T-cell (primary cell): ENCODE results near the gene TRPM1. TPM values are rescaled to one million over a fixed set of nuclear protein-coding genes. Genes with fewer than 3 reads are reported as not detected.

ENCODE experiments used
- ATAC-seq, 4 experiments: fragments of 200-7000 bp in 3 of 4; fragments of 150-1000 bp in 1 of 4; cut with Tn5 transposase; replicated peaks in 1 of 4; 1 replicate in 3 of 4; 2 replicates in 1 of 4; pipeline ENCODE4 v1.10.0; 2021; ENCODE audit warnings: moderate library complexity in 3 of 4, mild to moderate bottlenecking in 2 of 4, moderate number of reproducible peaks in 1 of 4
- CTCF ChIA-PET, 2 donors: fragments of 300-600 bp; sonication (Branson Sonifier 250); formaldehyde crosslinking; loops; one replicate each; lab custom pipeline; 2022; ENCODE audit warnings: antibody characterized with exemption in 2 of 2; lab: Charles Lee
- POLR2A ChIA-PET, 2 donors: fragments of 300-600 bp; sonication (Branson Sonifier 250); formaldehyde crosslinking; loops; one replicate each; lab custom pipeline; 2022; ENCODE audit warnings: antibody characterized with exemption in 2 of 2; lab: Charles Lee
- DNase-seq, 35 experiments: peaks; one replicate each; pipeline versions ENCODE4 v3.0.0 to v3.0.0-alpha.2; 2013 to 2023
- H3K27ac ChIP-seq: one replicate; pipeline ENCODE4 v1.5.1; 2013; ENCODE audit warnings: low read length
- H3K27me3 ChIP-seq, 2 experiments: replicated peaks in 1 of 2; 1 replicate in 1 of 2; 2 replicates in 1 of 2; pipeline versions ENCODE4 v1.6.1 to v1.7.0; 2013; ENCODE audit warnings: low read length in 1 of 2, mixed read lengths in 1 of 2; ENCODE audit not compliant: control insufficient read depth in 2 of 2, insufficient read depth in 2 of 2; ENCODE audit errors: extremely low read depth in 1 of 2
- H3K36me3 ChIP-seq, 2 donors: 1 replicate in 1 of 2; 2 replicates in 1 of 2; pipeline versions ENCODE4 v1.6.1 to v1.7.0; 2013; ENCODE audit warnings: low read length in 1 of 2; ENCODE audit not compliant: control insufficient read depth in 2 of 2, insufficient read depth in 1 of 2; ENCODE audit errors: extremely low read depth in 1 of 2
- H3K4me1 ChIP-seq, 2 experiments: 1 replicate in 1 of 2; 2 replicates in 1 of 2; pipeline versions ENCODE4 v1.6.1 to v1.7.0; 2013; ENCODE audit warnings: low read length in 2 of 2, mixed read lengths in 1 of 2; ENCODE audit not compliant: insufficient read depth in 2 of 2, control insufficient read depth in 1 of 2; ENCODE audit errors: extremely low read depth in 1 of 2
- H3K4me3 ChIP-seq, 2 donors: 1 replicate in 1 of 2; 2 replicates in 1 of 2; pipeline versions ENCODE4 v1.5.1 to v1.7.0; 2013; ENCODE audit warnings: mild to moderate bottlenecking in 2 of 2, low read length in 1 of 2, moderate library complexity in 1 of 2; ENCODE audit not compliant: control insufficient read depth in 1 of 2; ENCODE audit errors: extremely low read depth in 1 of 2
- H3K9me3 ChIP-seq: 2 replicates; pipeline ENCODE4 v1.7.0; 2013
- H3K27ac Mint-ChIP-seq, 2 donors: one replicate each; pipeline ENCODE4 v1.8.0; 2020 to 2021; ENCODE audit warnings: mild to moderate bottlenecking in 2 of 2, mixed read lengths in 2 of 2
- H3K27me3 Mint-ChIP-seq, 2 donors: one replicate each; pipeline ENCODE4 v1.8.0; 2021 to 2022; ENCODE audit warnings: mixed read lengths in 2 of 2
- H3K36me3 Mint-ChIP-seq: one replicate; pipeline ENCODE4 v1.8.0; 2021; ENCODE audit warnings: mixed read lengths
- H3K4me1 Mint-ChIP-seq, 3 donors: one replicate each; pipeline ENCODE4 v1.8.0; 2020 to 2022; ENCODE audit warnings: mixed read lengths in 3 of 3, mild to moderate bottlenecking in 1 of 3
- H3K4me3 Mint-ChIP-seq, 3 donors: one replicate each; pipeline ENCODE4 v1.8.0; 2020 to 2022; ENCODE audit warnings: mild to moderate bottlenecking in 3 of 3, mixed read lengths in 3 of 3, moderate library complexity in 3 of 3
- H3K9me3 Mint-ChIP-seq, 3 donors: one replicate each; pipeline ENCODE4 v1.8.0; 2020 to 2022; ENCODE audit warnings: mixed read lengths in 3 of 3
- WGBS: methylation state at CpG from one replicate; pipeline ENCODE4 v1.1.5; 2013; ENCODE audit warnings: missing lambda C conversion rate; ENCODE audit not compliant: insufficient coverage; 5-methylcytosine and 5-hydroxymethylcytosine counted together
- total RNA-seq, 35 experiments: library from RNA in 6 of 35; stranded (reverse) in 6 of 35; fragments of 120-200 nt in 1 of 35; gene quantifications; one replicate each; pipeline versions ENCODE4 v1.2.1 to v1.2.4 and lab custom pipeline; 2013 to 2026

The TRPM1 gene
- total RNA-seq, 5 donors from 2014 or later (not counting 1 experiment from before 2014, with no cell fraction given) = not detected

GRCh38 chr15:31074321-31074720, 27.2 kb downstream of the TRPM1 start:
- POLR2A ChIA-PET = no interaction called here
- no peak for ATAC-seq

GRCh38 chr15:31070867-31071266, 30.7 kb downstream of the TRPM1 start:
- 75% methylated on average over 2 of the region's 2 CpGs for WGBS
- DNase-seq (no peak), ATAC-seq (no peak)
- no peaks in the 10 kb centered on the region for H3K4me1 ChIP-seq
- H3K27me3 Mint-ChIP-seq = peaks cover 0 to 9% of the 10 kb centered on the region in 2 donors
- no peaks in the 10 kb centered on the region for H3K4me1 Mint-ChIP-seq
- H3K27ac ChIP-seq = no peak overlapping the region
- no peak overlapping the region for H3K4me3 ChIP-seq
- peaks cover 0 to 6% (median 0%) of the 10 kb centered on the region in 3 donors for H3K9me3 Mint-ChIP-seq
- CTCF ChIA-PET = no interaction called here
- H3K27ac Mint-ChIP-seq = no peak overlapping the region
- H3K9me3 ChIP-seq = no peaks in the 10 kb centered on the region
- H3K36me3 Mint-ChIP-seq = no peaks in the 10 kb centered on the region
- peaks cover 0 to 5% of the 10 kb centered on the region in 2 experiments for H3K27me3 ChIP-seq
- H3K4me3 Mint-ChIP-seq = no peak overlapping the region
- POLR2A ChIA-PET = no interaction called here
- no peaks in the 10 kb centered on the region for H3K36me3 ChIP-seq

More at GRCh38 chr15:31074321-31074720, 27.2 kb downstream of the TRPM1 start:
- Mint-ChIP-seq H3K27ac (no peak overlapping the region), H3K27me3 (peaks cover 8 to 23% of the 10 kb centered on the region in 2 donors), H3K4me3 (no peak overlapping the region), H3K36me3 (no peaks in the 10 kb centered on the region), H3K9me3 (peaks cover 0 to 6% (median 0%) of the 10 kb centered on the region in 3 donors), H3K4me1 (no peaks in the 10 kb centered on the region)
- CTCF ChIA-PET = no interaction called here
- no peaks in the 10 kb centered on the region for H3K4me1 ChIP-seq
- no peak overlapping the region for H3K4me3 ChIP-seq
- no peak overlapping the region for H3K27ac ChIP-seq
- no peak for DNase-seq
- no peaks in the 10 kb centered on the region for H3K36me3 ChIP-seq
- no peaks in the 10 kb centered on the region for H3K9me3 ChIP-seq
- H3K27me3 ChIP-seq = peaks cover 0 to 26% of the 10 kb centered on the region in 2 experiments

- CTCF ChIA-PET = no interaction called here
- ATAC-seq (no peak), DNase-seq (no peak)
- Mint-ChIP-seq H3K27me3 (peaks cover 0 to 3% of the 10 kb centered on the region in 2 donors), H3K4me1 (no peaks in the 10 kb centered on the region), H3K9me3 (no peaks in the 10 kb centered on the region), H3K4me3 (no peak overlapping the region), H3K36me3 (no peaks in the 10 kb centered on the region), H3K27ac (no peak overlapping the region)
- whole genome bisulfite sequencing = 63% methylated on average over 4 of the region's 6 CpGs
- no peak overlapping the region for H3K27ac ChIP-seq
- no peaks in the 10 kb centered on the region for H3K9me3 ChIP-seq
- H3K4me3 ChIP-seq = no peak overlapping the region
- POLR2A ChIA-PET = interaction anchor here in 1 of 2 donors (0.8 kb wide), 1 partner anchor 9 kb away, joined by 4 read pairs; no protein-coding TSS in a partner anchor
- H3K27me3 ChIP-seq = peaks cover 0 to 3% of the 10 kb centered on the region in 2 experiments
- no peaks in the 10 kb centered on the region for H3K4me1 ChIP-seq
- H3K36me3 ChIP-seq = no peaks in the 10 kb centered on the region
Observed at GRCh38 chr15:31069360-31070000, 32.0 kb downstream of the TRPM1 start.

- CTCF ChIA-PET = no interaction called here
- Mint-ChIP-seq H3K36me3 (no peaks in the 10 kb centered on the region), H3K27me3 (peaks cover 0 to 8% of the 10 kb centered on the region in 2 donors), H3K9me3 (no peaks in the 10 kb centered on the region), H3K27ac (no peak overlapping the region), H3K4me1 (no peaks in the 10 kb centered on the region), H3K4me3 (no peak overlapping the region)
- 65% methylated on average over 5 of the region's 11 CpGs for WGBS
- no peak overlapping the region for H3K4me3 ChIP-seq
- POLR2A ChIA-PET = no interaction called here
- ATAC-seq (no peak), DNase-seq (no peak)
- H3K27ac ChIP-seq = no peak overlapping the region
- no peaks in the 10 kb centered on the region for H3K4me1 ChIP-seq
- H3K36me3 ChIP-seq = no peaks in the 10 kb centered on the region
- peaks cover 0 to 6% of the 10 kb centered on the region in 2 experiments for H3K27me3 ChIP-seq
- H3K9me3 ChIP-seq = no peaks in the 10 kb centered on the region
Observed at GRCh38 chr15:31067890-31068603, 33.5 kb downstream of the TRPM1 start.

GRCh38 chr15:31065824-31066223, 35.7 kb downstream of the TRPM1 start:
- 100% methylated on average over 3 of the region's 6 CpGs for WGBS
- ATAC-seq (no peak), DNase-seq (no peak)
- ChIA-PET CTCF (no interaction called here), POLR2A (no interaction called here)
- Histone ChIP-seq H3K4me3 (no peak overlapping the region), H3K36me3 (no peaks in the 10 kb centered on the region), H3K4me1 (no peaks in the 10 kb centered on the region), H3K27me3 (peaks cover 0 to 13% of the 10 kb centered on the region in 2 experiments), H3K9me3 (no peaks in the 10 kb centered on the region), H3K27ac (no peak overlapping the region)
- Mint-ChIP-seq H3K27me3 (peaks cover 3 to 8% of the 10 kb centered on the region in 2 donors), H3K36me3 (no peaks in the 10 kb centered on the region), H3K4me3 (no peak overlapping the region), H3K9me3 (no peaks in the 10 kb centered on the region), H3K4me1 (no peaks in the 10 kb centered on the region), H3K27ac (no peak overlapping the region)

- H3K27ac ChIP-seq = no peak overlapping the region
- peaks cover 0 to 15% of the 10 kb centered on the region in 2 experiments for H3K27me3 ChIP-seq
- ChIA-PET CTCF (no interaction called here), POLR2A (no interaction called here)
- H3K9me3 ChIP-seq = no peaks in the 10 kb centered on the region
- peaks cover 6 to 17% of the 10 kb centered on the region in 2 donors for H3K27me3 Mint-ChIP-seq
- WGBS = 89% methylated on average over 12 of the region's 17 CpGs
- no peaks in the 10 kb centered on the region for H3K9me3 Mint-ChIP-seq
- H3K4me3 Mint-ChIP-seq = no peak overlapping the region
- no peak overlapping the region for H3K27ac Mint-ChIP-seq
- ATAC-seq (no peak), DNase-seq (no peak)
- H3K36me3 ChIP-seq = no peaks in the 10 kb centered on the region
- H3K4me1 ChIP-seq = no peaks in the 10 kb centered on the region
- H3K36me3 Mint-ChIP-seq = no peaks in the 10 kb centered on the region
- H3K4me1 Mint-ChIP-seq = no peaks in the 10 kb centered on the region
- H3K4me3 ChIP-seq = no peak overlapping the region
Observed at GRCh38 chr15:31062911-31063310, 38.6 kb downstream of the TRPM1 start.
